MM.1S (cell line): ENCODE data around the gene PADI4.

Experiments used
- DNase-seq: peaks from one replicate; pipeline ENCODE4 v3.0.0-alpha.2; 2015
- H2AFZ ChIP-seq: fragments of 300-600 bp; sonication (generic); 2 replicates; pipeline ENCODE4 v1.6.0; 2016; ENCODE audit warnings: antibody characterized with exemption, low read length
- H3F3A ChIP-seq: fragments of 300-600 bp; sonication (generic); 2 replicates; pipeline ENCODE4 v1.6.1; 2016; ENCODE audit warnings: mild to moderate bottlenecking, antibody characterized with exemption, low read length, moderate library complexity, mixed read lengths; ENCODE audit not compliant: insufficient read depth
- H3K27ac ChIP-seq: fragments of 300-600 bp; sonication (generic); 2 replicates; pipeline ENCODE4 v1.5.1; 2016; ENCODE audit warnings: mild to moderate bottlenecking, low read length
- H3K27me3 ChIP-seq: fragments of 300-600 bp; sonication (generic); replicated peaks from 2 replicates; pipeline ENCODE4 v1.6.0; 2016; ENCODE audit warnings: low read length; ENCODE audit not compliant: insufficient read depth
- H3K36me3 ChIP-seq: fragments of 300-600 bp; sonication (generic); replicated peaks from 2 replicates; pipeline ENCODE4 v1.6.1; 2016; ENCODE audit warnings: mild to moderate bottlenecking, low read length, mixed read lengths; ENCODE audit not compliant: insufficient read depth
- H3K4me1 ChIP-seq: fragments of 300-600 bp; sonication (generic); 2 replicates; pipeline ENCODE4 v1.6.1; 2016; ENCODE audit warnings: low read length, mixed read lengths
- H3K4me2 ChIP-seq: fragments of 300-600 bp; sonication (generic); 2 replicates; pipeline ENCODE4 v1.6.0; 2016; ENCODE audit warnings: low read depth, low read length
- H3K4me3 ChIP-seq: fragments of 300-600 bp; sonication (generic); 2 replicates; pipeline ENCODE4 v1.5.1; 2016; ENCODE audit warnings: low read length, mixed read lengths
- H3K79me2 ChIP-seq: fragments of 300-600 bp; sonication (generic); 2 replicates; pipeline ENCODE4 v1.6.1; 2016; ENCODE audit warnings: mixed run types, low read length, mixed read lengths
- H3K9ac ChIP-seq: fragments of 300-600 bp; sonication (generic); 2 replicates; pipeline ENCODE4 v1.6.1; 2016; ENCODE audit warnings: low read length, mixed read lengths
- H3K9me2 ChIP-seq: fragments of 300-600 bp; sonication (generic); replicated peaks from 2 replicates; pipeline ENCODE4 v1.6.1; 2016; ENCODE audit warnings: mild to moderate bottlenecking, low read length, mixed read lengths; ENCODE audit not compliant: insufficient read depth
- H3K9me3 ChIP-seq: fragments of 300-600 bp; sonication (generic); replicated peaks from 2 replicates; pipeline ENCODE4 v1.6.1; 2016; ENCODE audit warnings: mild to moderate bottlenecking, low read length, mixed read lengths; ENCODE audit not compliant: insufficient read depth
- H4K20me1 ChIP-seq: fragments of 300-600 bp; sonication (generic); 2 replicates; pipeline ENCODE4 v1.6.1; 2016; ENCODE audit warnings: mild to moderate bottlenecking, low read length, moderate library complexity, mixed read lengths; ENCODE audit not compliant: insufficient read depth
- EZH2 ChIP-seq: fragments of 300-600 bp; sonication (generic); optimal IDR thresholded peaks from 2 replicates; pipeline ENCODE3; 2017; ENCODE audit warnings: low read depth, mild to moderate bottlenecking, antibody characterized with exemption, low read length, mixed read lengths
- EZH2phosphoT487 ChIP-seq: fragments of 300-600 bp; sonication (generic); IDR thresholded peaks from 2 replicates; pipeline ENCODE4 v1.6.1; 2018; ENCODE audit warnings: antibody characterized with exemption, low read length
- TF ChIP-seq, protein P1 (sequence below): fragments of 300-600 bp; sonication (generic); IDR thresholded peaks from 2 replicates; pipeline ENCODE4 v1.5.1; 2016; ENCODE audit warnings: antibody characterized with exemption, low read length, mixed read lengths

Gene PADI4

DNA sequence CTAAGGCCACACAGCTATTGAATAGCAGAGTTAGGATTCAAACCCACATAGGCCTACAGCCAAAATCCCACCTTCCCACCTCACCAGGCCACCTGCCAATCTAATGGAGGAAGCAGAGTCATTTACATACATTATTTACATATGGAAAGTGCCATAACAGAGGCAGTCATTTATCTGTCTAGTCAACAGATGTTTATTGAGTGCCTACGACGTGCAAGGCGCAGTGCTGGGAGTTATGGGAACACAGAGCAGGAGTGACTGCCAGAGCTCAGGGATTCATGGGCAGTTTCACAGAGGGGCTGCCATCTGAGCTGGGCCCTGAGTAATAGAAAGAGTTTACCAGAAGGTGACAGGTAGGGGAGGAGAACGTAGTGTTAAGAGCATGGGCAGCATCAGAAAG, 53.7 kb downstream of the PADI4 start:
- no peaks in the 10 kb centered on the region for H3K9me2 ChIP-seq
- H2AFZ ChIP-seq: no peak overlapping the region
- no peaks in the 10 kb centered on the region for H3K36me3 ChIP-seq
- peaks cover 86% of the 10 kb centered on the region for H3K27me3 ChIP-seq
- H3K9me3 ChIP-seq: no peaks in the 10 kb centered on the region
- H3K27ac ChIP-seq: no peak overlapping the region
- no peaks in the 10 kb centered on the region for H3K4me1 ChIP-seq
- no peak for DNase-seq
- no peak overlapping the region for H3K4me3 ChIP-seq
- H3K79me2 ChIP-seq: no peaks in the 10 kb centered on the region
- TF ChIP-seq EZH2: no peak
- TF ChIP-seq, protein P1, sequence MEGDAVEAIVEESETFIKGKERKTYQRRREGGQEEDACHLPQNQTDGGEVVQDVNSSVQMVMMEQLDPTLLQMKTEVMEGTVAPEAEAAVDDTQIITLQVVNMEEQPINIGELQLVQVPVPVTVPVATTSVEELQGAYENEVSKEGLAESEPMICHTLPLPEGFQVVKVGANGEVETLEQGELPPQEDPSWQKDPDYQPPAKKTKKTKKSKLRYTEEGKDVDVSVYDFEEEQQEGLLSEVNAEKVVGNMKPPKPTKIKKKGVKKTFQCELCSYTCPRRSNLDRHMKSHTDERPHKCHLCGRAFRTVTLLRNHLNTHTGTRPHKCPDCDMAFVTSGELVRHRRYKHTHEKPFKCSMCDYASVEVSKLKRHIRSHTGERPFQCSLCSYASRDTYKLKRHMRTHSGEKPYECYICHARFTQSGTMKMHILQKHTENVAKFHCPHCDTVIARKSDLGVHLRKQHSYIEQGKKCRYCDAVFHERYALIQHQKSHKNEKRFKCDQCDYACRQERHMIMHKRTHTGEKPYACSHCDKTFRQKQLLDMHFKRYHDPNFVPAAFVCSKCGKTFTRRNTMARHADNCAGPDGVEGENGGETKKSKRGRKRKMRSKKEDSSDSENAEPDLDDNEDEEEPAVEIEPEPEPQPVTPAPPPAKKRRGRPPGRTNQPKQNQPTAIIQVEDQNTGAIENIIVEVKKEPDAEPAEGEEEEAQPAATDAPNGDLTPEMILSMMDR: no peak
- no peak for TF ChIP-seq EZH2phosphoT487
- no peak overlapping the region for H3K9ac ChIP-seq
- no peak overlapping the region for H3K4me2 ChIP-seq
- H3F3A ChIP-seq: no peaks in the 10 kb centered on the region
- no peaks in the 10 kb centered on the region for H4K20me1 ChIP-seq

GRCh38 chr1:17363351-17363750, 55.4 kb downstream of the PADI4 start:
- DNase-seq: no peak
- Histone ChIP-seq H3K4me3 (no peak overlapping the region), H3F3A (no peaks in the 10 kb centered on the region), H3K4me1 (no peaks in the 10 kb centered on the region), H3K79me2 (no peaks in the 10 kb centered on the region), H3K9me3 (no peaks in the 10 kb centered on the region), H3K27ac (no peak overlapping the region), H3K36me3 (no peaks in the 10 kb centered on the region), H4K20me1 (no peaks in the 10 kb centered on the region), H3K27me3 (peaks cover 92% of the 10 kb centered on the region), H3K9me2 (no peaks in the 10 kb centered on the region), H3K4me2 (no peak overlapping the region), H2AFZ (no peak overlapping the region), H3K9ac (no peak overlapping the region)
- TF ChIP-seq, protein P1: no peak
- TF ChIP-seq EZH2phosphoT487: no peak
- no peak for TF ChIP-seq EZH2

DNA sequence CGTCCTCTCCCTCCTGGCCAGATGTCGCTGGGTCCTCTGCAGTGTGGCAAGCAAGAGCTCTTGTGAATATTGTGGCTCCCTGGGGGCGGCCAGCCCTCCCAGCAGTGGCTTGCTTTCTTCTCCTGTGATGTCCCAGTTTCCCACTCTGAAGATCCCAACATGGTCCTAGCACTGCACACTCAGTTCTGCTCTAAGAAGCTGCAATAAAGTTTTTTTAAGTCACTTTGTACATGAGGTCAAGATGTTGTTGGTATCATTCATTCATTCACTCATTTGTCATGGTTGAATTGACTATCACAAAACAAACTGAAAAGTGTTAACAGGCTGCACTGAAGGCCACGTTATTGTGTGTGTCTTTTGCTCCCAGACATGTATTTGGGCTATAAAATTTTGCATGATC, 55.8 kb downstream of the PADI4 start:
- H3K9me2 ChIP-seq: no peaks in the 10 kb centered on the region
- H3K4me2 ChIP-seq: no peak overlapping the region
- H3K36me3 ChIP-seq: no peaks in the 10 kb centered on the region
- H3F3A ChIP-seq: no peaks in the 10 kb centered on the region
- no peaks in the 10 kb centered on the region for H3K9me3 ChIP-seq
- TF ChIP-seq, protein P1: no peak
- TF ChIP-seq EZH2phosphoT487: no peak
- TF ChIP-seq EZH2: no peak
- H3K27me3 ChIP-seq: peaks cover 93% of the 10 kb centered on the region
- no peak overlapping the region for H3K9ac ChIP-seq
- H3K27ac ChIP-seq: no peak overlapping the region
- no peaks in the 10 kb centered on the region for H3K79me2 ChIP-seq
- H3K4me3 ChIP-seq: no peak overlapping the region
- H4K20me1 ChIP-seq: no peaks in the 10 kb centered on the region
- no peak for DNase-seq
- H2AFZ ChIP-seq: no peak overlapping the region
- no peaks in the 10 kb centered on the region for H3K4me1 ChIP-seq
